ENCODE measurements around the gene SURF4.

Gene SURF4

DNA sequence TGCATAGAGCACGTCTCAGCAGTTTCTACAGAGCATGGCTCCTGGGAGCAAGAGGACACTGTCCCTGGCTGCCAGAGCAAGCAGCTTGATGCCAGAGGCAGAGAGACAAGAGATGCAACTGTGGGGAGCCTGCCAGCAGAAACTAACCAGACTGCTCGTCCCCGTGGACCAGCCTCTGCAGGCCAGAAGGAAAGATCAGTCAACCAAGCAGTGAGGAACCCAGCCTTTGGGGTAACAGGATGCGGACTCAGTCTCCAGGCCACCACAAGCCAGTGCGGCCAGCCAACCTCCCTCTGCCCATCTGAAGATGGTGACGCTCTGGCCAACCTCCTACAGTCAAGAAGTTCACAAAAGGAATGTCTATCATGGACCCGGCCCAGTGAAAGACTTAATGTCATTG lies 3.7 kb downstream of the SURF4 start:
- DNase-seq = no peak

DNA sequence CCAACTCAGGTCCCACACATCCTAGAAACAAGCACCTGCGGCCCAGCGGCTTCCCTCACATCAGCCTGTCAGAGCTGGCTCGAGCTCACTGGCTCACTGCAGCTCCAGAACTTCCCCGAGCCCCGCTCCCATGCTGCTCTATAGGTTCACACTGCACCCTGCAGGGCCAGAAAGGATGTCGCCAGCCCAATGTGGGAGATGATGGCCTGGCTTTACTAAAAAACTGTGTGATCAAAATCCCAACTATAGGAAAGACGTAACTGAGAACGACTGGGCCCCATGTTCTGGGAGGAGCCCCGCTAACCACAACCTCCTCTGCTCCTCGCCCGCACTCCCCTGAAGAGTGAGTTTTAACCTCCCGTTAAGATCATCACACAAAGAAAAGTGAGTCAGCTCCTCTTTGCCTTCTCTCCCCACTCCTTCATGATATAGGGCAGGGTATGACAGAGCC lies 4.6 kb downstream of the SURF4 start:
- DNase-seq = peak; percentile 76

DNA sequence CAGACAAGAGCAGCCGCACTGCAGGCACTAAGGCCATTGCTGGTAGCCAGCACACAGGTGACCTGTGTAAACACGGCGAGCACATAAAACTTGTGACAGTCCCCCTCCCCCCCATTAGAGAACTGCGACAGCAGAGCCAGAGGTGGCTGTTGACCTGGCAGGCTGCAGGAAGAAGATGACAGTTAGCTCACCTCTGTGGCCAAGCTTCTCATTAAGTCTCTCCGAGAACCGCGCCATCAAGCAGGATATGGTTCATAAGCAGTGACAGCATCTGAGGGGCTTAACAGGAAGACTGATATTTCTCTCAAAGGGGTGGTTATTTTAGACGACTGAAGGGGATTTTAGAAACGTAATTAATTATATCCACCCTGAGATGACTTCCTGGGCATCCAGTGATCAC lies 5.2 kb downstream of the SURF4 start:
- peak; percentile 70 for DNase-seq

DNA sequence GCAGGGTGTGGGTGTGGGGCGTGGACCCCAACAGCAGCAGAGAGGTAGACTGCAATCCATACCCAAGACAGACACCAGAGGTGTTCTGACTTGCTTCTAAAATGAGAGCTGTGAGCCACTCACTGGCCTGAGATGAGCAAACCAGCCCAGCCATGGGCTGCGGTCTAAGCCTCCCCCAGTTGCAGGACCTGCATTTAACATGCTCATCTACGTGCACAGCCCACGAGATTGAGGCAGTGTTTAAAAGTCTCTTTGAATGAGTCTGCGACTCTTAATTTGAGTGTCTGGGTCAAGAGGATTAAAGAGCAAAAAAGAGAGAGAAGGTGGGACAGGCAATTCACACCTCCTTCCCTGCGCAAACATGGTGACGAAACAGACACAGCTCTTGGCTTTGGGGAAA lies 5.9 kb downstream of the SURF4 start:
- DNase-seq = no peak

DNA sequence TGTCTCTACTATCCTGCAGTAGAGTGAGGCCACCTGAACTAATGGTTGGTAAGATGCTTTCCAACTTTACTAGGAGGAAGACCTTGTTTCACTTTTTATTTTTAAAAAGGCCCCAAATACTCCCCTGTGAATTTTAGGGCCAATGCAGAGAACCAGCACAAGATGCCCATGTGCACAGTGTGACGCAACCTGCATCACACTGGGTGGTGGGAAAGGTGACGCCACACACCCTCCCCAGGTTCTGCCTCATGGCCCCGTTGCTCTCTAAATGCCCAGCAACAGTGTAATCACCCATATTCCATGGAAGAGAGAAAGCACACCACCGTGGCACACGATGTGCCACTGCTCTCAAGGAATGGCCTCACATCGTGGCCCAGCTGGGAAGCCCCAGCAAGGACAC lies 6.4 kb downstream of the SURF4 start:
- no peak for DNase-seq

DNA sequence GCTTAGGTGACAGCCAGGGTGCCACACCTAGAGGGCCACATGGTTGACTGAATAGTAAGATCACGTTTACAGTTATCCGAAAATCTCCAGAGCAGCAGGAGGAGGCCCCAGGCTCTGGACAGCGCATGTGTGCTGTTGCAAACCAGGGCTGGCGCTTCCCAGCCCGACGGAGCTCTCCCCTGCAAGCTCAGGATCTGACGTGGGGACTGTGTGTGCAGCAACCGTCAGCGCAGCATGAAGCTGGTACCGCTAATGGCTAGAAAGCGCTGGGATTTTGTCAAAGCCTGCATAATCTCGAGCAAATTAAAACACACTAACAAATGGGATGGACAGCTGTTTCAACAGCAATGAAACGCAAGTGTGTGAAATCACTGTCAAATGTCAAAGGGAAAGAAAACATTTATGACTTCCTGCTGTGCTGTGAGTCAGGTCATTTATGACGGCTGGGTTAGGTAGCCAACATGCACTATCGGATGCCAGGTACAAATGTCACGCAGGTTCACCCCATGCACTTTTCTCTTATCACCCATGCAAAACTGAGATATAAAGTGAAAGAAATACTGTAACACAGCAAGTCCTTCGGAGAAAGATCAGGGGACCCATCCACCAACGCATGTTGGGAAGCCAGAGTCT lies 7.5 kb downstream of the SURF4 start:
- DNase-seq = no peak

DNA sequence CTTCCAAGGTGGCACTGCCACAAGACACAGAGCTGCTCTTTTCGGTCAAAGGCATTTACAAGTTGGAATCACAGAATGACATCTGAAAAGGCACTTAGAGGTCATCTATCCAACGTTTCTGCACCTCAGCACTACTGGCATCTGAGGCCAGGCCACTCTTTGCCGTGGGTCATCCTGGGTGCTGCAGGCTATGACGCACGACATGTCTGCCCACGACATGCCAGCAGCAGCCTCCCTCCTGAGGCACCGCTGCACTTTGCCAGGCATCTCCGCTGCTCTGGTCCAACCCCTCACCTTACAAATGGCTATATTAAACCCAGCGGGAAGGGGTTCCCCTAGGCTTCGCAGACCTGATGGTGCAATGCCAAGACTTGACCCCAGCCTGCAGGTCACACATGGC lies 8.1 kb downstream of the SURF4 start:
- no peak for DNase-seq

DNA sequence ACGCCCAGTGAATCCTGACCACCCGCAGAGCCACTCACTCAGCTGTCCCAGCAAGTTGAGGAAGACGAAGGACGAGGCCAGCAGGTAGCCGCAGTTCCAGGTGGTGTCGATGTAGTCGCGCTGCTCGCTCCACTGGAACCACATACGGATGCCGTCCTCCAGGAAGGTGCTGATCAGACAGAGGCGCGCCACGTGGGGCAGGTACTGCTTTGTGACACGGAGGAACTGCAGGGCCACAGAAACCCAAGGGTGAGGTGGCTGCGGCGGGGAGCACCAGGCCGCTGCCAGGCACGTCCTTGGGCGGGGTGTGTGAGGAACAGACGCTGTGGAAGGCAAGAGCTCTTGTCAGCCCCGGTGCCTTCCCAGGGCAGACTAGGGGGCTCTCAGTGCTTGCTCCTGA lies 8.6 kb downstream of the SURF4 start:
- DNase-seq = no peak

DNA sequence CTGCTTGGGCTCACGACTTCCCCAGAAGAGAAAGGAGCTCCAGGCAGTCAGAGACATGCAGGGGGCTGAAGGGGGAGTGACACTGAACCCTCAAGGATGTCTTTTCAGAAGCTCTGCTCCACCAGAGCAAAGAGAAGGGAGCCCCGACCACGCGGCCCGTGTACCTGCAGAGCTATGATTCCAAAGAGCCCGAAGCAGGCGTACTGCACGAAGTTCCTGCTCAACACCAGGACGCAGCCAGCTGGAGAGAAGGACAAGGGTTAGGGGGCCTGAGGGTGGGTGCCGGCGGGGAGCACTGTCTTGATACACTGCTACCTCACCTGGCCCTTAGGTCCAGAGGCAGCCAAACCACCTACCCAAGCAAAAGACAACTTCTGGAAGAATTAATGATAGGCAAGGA lies 9.4 kb downstream of the SURF4 start:
- DNase-seq = no peak

DNA sequence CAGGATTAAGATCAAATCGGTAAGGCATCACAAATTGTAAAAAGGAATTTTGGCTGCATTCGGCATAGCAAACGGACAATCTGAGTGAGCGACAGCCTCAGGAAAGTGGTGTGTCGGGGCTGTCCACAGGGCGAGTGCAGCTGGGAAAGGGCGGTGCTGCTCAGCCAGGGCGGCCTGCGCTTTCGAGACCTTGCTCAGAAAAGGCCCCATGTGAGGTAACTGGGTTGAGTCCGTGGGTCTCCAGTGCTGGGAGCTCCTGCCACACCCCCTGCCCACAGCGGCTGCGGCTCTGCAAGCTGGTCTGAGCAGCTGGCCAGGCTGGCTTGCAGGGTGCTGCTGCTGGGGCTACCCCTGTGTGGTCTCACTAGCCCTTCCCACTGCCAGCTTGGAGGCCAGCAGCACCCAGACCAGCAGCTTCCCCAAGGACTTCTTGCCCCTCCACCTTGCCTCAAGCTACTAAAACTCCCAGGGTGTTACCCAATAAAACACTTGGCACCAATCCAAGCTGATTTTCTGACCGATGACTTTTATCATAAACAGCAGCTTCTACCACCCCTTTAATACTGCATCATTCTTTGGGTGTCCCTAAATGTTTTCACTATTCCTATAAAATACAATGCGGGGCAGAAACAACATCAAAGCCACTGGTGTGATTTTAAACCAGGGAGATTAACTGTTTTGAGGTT lies 13.4 kb downstream of the SURF4 start:
- no peak for DNase-seq

DNA sequence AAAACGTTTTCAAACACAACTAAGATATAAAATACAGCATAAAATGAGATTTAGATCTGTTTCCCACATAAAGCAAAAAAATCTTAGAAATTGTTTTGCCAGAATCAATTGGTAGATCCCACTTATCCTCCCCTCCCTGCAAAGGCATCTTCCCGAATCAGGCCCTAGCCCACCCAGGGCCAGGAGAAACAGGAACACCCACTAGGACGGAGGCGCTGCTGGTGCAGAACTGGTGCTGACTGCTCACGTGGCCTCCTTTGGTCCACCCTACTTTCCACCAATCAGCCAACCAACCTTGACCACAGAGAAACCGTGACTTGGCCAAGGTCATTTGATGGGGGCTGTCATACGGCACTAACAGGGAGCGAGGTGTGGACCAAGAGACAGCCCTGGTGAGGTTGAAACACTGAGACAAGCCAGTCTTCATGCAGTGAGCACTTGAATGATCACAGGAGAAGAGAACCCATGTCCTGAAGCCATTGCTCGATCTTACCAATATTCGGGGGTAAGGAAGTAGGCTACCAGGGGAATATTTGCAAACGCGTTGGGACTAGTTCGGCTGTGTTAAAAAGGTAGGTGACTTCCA lies 14.3 kb downstream of the SURF4 start:
- no peak for DNase-seq

DNA sequence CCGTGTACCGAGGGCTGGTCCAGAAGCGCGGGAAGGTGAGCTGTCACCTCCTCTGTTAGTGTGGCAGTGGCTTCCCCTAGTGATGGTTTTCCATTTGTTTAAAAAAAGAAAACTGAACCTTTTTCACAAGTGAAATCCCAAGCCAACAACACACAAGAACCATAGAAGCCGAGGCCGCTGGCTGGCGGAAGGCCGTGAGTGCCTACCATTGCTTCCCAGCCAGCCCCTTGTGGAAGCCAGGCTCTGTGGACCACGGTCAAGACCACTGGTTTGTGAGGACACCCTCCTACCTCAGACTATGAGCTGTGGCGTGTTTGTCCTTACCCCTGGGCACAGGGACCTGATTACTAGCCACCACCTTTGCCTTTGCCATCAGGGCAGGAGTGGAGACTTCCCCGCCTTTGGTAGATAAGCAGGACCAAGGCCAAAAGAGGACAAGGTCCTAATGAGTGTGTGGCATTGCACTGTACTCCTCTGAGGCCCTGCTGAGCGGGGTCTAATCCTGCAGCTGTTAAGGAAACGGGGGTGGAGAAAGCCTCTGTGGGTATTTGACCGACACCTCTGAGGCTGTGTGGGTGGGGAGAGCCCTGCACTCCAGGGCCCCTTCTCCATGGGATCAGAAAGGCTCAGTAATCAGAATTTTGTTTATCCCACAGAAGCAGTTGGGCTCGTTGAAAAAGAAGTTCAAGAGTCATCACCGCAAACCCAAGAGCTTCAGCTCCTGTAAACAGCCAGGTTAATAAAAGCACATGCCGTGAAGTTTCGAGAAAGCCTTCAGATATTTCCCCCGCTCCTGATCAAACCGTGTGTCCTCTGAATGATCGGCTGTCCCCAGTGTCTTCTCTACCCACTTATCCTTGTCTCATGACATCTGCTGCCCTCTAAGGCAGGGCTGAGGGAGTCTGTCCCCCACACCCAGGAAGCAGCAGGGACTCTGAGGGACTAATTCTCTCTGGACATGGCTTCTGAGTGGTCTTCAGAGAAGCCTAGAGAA lies 15.2 kb downstream of the SURF4 start:
- DNase-seq = no peak

DNA sequence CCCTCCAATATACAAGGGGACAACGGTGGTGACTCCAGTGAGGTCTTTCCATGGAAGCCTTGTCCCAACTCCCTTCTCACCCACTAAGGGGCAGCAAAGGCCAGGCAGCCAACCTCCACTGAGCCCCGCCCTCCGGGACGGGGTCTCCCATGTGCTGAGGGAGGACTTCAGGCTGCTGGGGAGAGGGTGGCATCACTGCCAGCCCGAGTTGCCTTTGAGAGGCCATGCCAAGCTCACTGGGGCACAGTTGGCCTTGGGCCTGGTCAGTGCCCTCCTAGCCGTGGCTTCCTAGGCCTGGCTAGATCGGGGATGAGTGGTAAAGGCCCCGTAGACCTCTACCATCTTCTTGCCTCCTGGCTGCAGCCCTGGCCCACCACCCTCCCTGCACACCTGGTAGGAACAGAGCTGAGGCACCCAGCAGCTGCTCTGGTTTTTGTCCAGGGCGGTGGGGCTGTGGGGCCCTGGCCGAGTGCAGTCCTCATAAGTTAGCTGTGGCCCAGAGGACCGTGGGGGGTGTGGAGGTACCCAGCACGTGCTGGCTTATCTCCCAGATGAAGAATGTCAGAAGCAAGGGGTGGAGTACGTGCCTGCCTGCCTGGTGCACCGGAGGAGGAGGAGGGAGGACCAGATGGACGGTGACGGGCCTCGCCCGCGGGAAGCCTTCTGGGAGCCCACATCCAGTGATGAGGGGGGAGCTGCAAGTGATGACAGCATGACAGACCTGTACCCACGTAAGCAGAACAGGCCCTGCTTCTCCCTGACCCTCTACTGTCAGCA lies 16.3 kb downstream of the SURF4 start:
- DNase-seq = no peak

DNA sequence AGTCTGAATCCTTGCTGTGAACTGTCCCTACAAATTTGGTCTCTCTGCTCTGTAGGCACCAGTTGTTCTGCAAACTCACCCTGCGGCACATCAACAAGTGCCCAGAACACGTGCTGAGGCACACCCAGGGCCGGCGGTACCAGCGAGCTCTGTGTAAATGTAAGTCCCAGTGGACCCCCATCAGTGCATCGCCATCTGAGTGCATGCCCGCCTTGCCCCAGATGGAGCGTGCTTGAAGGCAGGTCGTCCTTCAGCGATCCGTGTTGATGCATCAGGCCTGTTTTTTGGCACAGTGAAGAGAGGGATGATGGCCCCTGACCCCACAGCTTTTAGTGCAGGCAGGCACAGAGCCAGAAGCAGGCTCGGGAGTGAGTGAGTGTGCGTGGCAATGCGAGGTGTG lies 18.2 kb downstream of the SURF4 start:
- DNase-seq = no peak

DNA sequence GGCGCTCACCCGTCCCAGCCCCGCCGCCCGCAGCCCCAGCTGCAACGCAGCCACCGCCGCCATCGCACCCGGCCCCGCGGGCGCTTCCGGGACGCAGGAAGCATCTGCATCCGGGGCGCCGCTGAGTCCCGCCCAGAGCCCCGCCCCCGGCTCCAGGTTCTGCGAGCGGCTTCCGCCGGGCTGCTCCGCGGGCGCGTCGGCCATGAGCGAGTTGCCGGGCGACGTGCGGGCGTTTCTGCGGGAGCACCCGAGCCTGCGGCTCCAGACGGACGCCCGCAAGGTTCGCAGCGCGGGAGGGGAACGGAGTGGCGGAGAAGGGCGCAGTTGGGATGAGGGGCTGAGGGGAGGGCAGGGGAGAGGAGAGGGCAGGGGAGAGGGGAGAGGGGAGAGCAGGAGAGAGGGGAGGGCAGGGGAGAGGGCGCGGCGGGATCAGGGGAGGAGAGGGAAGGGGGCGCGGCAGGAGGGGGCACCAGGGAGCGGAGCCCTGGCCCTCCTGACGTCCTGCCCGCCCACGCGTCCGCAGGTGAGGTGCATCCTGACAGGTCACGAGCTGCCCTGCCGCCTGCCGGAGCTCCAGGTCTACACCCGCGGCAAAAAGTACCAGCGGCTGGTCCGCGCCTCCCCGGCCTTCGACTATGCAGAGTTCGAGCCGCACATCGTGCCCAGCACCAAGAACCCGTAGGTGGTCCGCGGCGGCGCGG lies 19.3 kb downstream of the SURF4 start, which contains the start of the genes SURF1 and SURF2:
SURF1 (minus strand) TSS at position 97 of the 701 bp plus-strand sequence; CDS start at position 63, 34 bp downstream.
SURF2 (plus strand) TSS at position 160 of the 701 bp plus-strand sequence; CDS start at position 203, 43 bp downstream.
- peak; percentile 90 for DNase-seq

DNA sequence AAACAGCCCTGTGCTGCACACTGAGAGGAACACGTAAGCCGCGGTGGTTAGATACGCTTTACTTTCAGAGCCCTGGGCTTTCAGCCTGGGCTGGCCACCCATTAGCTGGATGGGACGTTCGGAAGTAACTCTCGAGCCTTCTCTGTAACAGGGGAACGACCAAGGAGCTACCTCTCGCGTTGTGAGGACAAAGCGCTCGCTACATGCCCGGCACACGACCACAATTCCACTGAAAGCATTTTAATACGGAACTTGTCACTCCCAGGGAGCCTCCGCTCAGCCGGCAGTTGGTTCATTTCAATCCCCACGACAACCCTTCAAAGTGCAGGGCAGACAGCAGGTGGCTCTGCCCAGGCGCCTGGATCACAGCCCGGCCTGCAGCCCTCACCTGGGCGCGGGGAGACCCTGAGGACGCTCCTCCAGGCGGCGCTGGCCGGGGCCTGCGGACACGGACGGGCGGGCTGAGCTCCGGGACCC lies 19.9 kb downstream of the SURF4 start:
- DNase-seq = no peak

DNA sequence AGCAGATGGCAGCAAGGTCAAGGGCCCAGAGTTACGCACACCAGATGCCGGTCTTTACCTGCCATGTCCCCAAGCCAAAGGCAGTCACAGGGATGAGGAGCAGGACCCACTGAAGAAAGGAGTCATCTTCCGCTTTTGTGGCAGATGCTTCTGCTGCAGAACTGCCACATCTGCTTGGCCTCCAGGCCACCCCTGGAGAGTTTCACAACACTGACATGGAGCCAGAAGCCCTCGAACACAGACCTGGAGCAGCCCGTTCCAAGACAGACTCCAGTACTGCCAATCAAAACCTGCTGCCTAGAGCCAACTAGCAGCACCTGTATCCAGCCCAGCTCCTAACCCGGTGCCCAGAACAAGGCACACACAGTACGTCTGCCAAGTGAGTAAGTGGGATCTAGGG lies 21.1 kb downstream of the SURF4 start:
- no peak for DNase-seq

DNA sequence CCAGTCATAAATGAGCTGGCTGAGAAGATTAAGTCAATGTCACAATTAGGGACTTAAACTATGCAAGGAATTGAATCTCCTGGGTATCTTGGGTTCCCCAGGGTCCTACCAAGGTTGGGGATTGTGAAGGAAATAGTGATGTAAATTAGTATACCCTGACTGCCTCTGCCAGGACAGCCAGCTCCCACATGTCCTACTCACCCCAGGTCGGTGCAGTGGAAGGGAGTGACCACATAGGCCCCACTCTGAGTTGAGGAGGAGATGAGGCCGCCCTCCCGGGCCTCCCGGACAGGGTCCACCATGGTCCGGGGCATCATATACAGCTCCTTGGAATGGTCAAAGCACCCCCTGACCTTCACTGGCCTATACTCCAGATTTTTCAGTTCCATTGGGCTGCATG lies 22.3 kb downstream of the SURF4 start:
- no peak for DNase-seq

DNA sequence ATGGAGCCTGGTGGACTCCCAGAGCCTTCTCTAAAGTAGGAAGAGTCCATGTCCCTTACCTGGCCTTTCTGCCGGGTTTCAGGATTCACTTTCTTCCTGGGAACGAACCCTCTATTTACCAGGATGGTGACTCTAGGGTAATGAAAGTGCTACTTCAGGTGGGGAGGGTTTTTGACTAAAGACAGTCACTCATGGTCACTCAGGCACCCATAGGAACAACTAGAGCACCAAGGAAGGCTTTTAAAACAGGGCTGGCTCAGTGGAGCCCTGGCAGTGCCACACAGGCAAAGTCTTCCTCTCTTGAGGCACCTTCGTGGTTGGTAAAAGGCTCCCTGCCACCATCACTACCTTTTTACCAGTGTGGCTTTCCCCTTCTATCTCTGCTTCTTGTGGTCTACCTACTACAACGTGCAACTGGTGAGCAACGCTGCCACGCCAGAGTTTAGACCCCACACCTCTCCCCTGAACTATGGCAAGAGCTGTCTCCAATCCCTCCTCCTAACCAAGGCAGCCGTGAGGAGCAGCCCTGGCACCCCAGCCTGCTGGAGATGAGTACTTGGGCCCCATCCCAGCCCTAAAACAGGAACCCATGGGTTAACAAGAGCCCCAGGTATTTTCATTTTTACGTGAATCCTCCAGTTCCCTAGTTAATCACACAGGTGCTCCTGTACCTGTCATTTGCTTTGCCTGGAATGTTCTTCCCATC lies 23.1 kb downstream of the SURF4 start:
- no peak for DNase-seq

DNA sequence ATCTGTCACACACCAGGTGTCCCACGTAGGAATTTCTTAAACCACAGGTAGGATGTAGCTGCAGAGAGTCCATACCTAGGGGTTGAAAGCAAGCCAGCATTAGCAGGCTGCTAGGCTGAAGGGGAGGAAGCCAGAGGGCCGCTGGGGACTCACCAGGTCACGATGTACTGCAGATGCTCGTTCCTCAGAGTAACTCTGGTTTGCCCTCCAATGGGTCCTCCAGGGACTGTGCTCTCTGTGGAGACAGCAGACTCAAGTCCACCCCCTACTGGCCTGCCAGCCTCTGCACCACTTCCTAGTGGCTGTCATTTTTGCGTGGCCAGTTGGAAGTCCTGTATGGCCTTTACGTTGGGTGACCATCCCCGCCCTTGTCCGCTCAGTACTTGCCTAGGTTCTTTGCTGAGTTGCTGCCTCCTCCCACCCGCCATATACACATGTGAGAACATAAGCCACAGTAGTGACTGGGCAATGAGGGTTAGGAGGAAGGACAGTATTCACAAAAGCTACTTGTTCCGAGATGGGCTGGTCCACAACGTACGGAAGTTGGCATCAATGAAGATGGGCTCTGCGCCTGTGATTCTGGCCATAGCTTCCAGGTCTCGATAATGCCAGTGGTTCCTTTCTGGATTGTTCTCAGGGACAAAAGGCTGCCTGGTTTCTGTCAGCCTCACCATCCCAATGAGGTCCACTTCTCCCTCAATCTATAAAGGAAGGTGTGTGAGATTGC lies 23.8 kb downstream of the SURF4 start:
- DNase-seq = peak; percentile 39

Data from CD4-positive, alpha-beta T cell treated with Interleukin-10 for 1 hour (primary cell).